Common myeloid progenitor, CD34-positive (primary cell): ENCODE data around the gene SCIN.

Experiments used
- CTCF ChIA-PET: fragments of 350-600 bp; sonication (Branson Sonifier 250); formaldehyde crosslinking; loops from one replicate; lab custom pipeline; 2021; ENCODE audit warnings: antibody characterized with exemption; lab: Charles Lee
- POLR2A ChIA-PET: fragments of 350-600 bp; sonication (Branson Sonifier 250); formaldehyde crosslinking; loops from one replicate; lab custom pipeline; 2021; ENCODE audit warnings: antibody characterized with exemption; lab: Charles Lee
- DNase-seq, 3 donors: peaks; one replicate each; pipeline versions ENCODE4 v3.0.0 to v3.0.0-alpha.2; 2013
- H3K27ac ChIP-seq, 2 experiments: 1 replicate in 1 of 2; 2 replicates in 1 of 2; pipeline ENCODE4 v1.7.0; 2013; ENCODE audit warnings: inconsistent platforms in 2 of 2, low read length in 2 of 2, mild to moderate bottlenecking in 2 of 2, low read depth in 1 of 2, moderate library complexity in 1 of 2; ENCODE audit not compliant: severe bottlenecking in 2 of 2, insufficient read depth in 1 of 2, poor library complexity in 1 of 2
- H3K27me3 ChIP-seq, 5 experiments: replicated peaks in 2 of 5; 1 replicate in 3 of 5; 2 replicates in 2 of 5; pipeline versions ENCODE4 v1.6.1 to v1.7.0; 2013; ENCODE audit warnings: low read length in 4 of 5, mild to moderate bottlenecking in 2 of 5, moderate library complexity in 2 of 5, inconsistent platforms in 1 of 5; ENCODE audit not compliant: insufficient read depth in 5 of 5, control insufficient read depth in 4 of 5
- H3K36me3 ChIP-seq, 4 experiments: 1 replicate in 2 of 4; 2 replicates in 2 of 4; pipeline versions ENCODE4 v1.6.1 to v1.7.0; 2013; ENCODE audit warnings: low read length in 3 of 4, control low read depth in 1 of 4, mild to moderate bottlenecking in 1 of 4; ENCODE audit not compliant: control insufficient read depth in 4 of 4, insufficient read depth in 4 of 4
- H3K4me1 ChIP-seq, 4 experiments: 1 replicate in 3 of 4; 2 replicates in 1 of 4; pipeline versions ENCODE4 v1.6.1 to v1.7.1; 2013; ENCODE audit warnings: low read length in 3 of 4, mild to moderate bottlenecking in 3 of 4, control low read depth in 1 of 4, inconsistent platforms in 1 of 4, moderate library complexity in 1 of 4; ENCODE audit not compliant: control insufficient read depth in 4 of 4, insufficient read depth in 4 of 4; ENCODE audit errors: control extremely low read depth in 1 of 4
- H3K4me3 ChIP-seq, 7 experiments: 1 replicate in 4 of 7; 2 replicates in 3 of 7; pipeline versions ENCODE4 v1.5.1 to v1.7.0; 2013; ENCODE audit warnings: mild to moderate bottlenecking in 7 of 7, low read length in 6 of 7, moderate library complexity in 6 of 7, inconsistent platforms in 2 of 7, low read depth in 2 of 7, control low read depth in 1 of 7; ENCODE audit not compliant: insufficient read depth in 4 of 7, control insufficient read depth in 1 of 7; ENCODE audit errors: extremely low read depth in 1 of 7
- H3K9me3 ChIP-seq, 5 experiments: 1 replicate in 4 of 5; 2 replicates in 1 of 5; pipeline versions ENCODE4 v1.6.1 to v1.7.1; 2013; ENCODE audit warnings: low read length in 4 of 5, mild to moderate bottlenecking in 2 of 5, inconsistent platforms in 1 of 5, low read depth in 1 of 5, moderate library complexity in 1 of 5; ENCODE audit not compliant: control insufficient read depth in 4 of 5, insufficient read depth in 2 of 5; ENCODE audit errors: control extremely low read depth in 1 of 5
- WGBS: methylation state at CpG from one replicate; pipeline ENCODE4 v1.1.5; 2013; ENCODE audit not compliant: insufficient coverage; 5-methylcytosine and 5-hydroxymethylcytosine counted together

The SCIN gene

DNA sequence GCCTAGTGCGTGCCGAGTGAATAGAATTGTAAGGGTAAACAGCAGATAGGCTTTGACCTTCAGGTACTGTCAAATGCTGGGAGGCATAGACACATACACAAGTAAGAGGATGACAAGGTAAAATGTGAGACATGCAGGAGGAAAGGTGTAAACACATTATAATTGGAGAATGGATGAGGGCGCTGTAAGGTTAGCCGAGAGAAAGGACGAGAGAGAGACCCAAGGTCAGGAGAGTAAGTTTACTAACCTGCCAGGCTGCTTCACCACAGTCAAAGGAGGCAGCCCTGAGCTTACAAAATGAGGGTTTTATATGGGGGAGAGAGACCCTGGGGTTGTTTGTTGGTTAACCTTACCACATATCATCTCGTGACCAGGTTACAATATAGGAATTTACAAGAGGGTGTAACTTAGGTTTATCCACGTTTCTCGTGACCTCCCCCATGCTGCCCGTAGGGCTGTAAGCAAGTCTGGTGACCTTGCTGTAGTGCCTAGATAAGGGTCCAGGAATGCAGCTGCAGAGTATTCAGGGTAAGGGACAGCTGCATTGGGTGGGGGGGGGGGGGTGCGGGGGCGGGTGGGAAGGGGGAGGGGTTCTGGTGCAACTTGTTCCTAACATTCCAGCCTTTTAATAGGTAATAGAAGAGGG is 17.9 kb downstream of the SCIN start:
- Histone ChIP-seq H3K9me3 (peaks cover 0 to 3% (median 0%) of the 10 kb centered on the region in 5 experiments), H3K27ac (no peak overlapping the region), H3K36me3 (no peaks in the 10 kb centered on the region), H3K4me3 (no peak overlapping the region), H3K27me3 (no peaks in the 10 kb centered on the region), H3K4me1 (peaks cover 0 to 8% (median 6%) of the 10 kb centered on the region in 4 experiments)
- ChIA-PET POLR2A (no interaction called here), CTCF (no interaction called here)
- 100% methylated on average over 5 of the region's 11 CpGs for WGBS
- no peak for DNase-seq

DNA sequence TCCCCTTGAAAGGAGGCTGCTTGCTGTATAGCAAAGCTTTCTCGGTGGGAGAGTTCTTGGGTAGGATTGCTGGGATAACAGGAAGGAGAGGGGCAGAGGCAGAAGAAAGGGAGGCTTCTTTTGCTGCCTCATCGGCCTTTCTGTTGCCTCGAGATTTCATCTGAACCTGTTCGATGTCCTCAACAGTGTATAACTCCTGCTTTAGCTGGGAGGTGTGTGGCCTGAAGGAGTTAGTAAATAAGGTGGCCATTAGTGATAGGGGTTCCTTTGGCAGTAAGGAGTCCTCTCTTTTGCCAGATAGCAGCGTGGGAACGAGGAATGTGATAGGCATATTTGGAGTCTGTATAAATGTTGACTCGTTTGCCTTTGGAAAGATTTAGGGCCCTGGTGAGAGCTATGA is 20.0 kb downstream of the SCIN start:
- H3K4me1 ChIP-seq: peaks cover 0 to under 1% (median 0%) of the 10 kb centered on the region in 4 experiments
- no peak overlapping the region for H3K27ac ChIP-seq
- no peak for DNase-seq
- H3K9me3 ChIP-seq: peaks cover 0 to 3% (median 2%) of the 10 kb centered on the region in 5 experiments
- ChIA-PET CTCF (interaction anchor here (1.4 kb wide), 1 partner anchor 22 kb away, joined by 3 read pairs; no protein-coding TSS in a partner anchor), POLR2A (interaction anchor here (0.6 kb wide), 1 partner anchor 1316 kb away, joined by 3 read pairs; no protein-coding TSS in a partner anchor)
- WGBS: 93% methylated on average over 6 of the region's 7 CpGs
- no peak overlapping the region for H3K4me3 ChIP-seq
- H3K36me3 ChIP-seq: no peaks in the 10 kb centered on the region
- H3K27me3 ChIP-seq: no peaks in the 10 kb centered on the region

DNA sequence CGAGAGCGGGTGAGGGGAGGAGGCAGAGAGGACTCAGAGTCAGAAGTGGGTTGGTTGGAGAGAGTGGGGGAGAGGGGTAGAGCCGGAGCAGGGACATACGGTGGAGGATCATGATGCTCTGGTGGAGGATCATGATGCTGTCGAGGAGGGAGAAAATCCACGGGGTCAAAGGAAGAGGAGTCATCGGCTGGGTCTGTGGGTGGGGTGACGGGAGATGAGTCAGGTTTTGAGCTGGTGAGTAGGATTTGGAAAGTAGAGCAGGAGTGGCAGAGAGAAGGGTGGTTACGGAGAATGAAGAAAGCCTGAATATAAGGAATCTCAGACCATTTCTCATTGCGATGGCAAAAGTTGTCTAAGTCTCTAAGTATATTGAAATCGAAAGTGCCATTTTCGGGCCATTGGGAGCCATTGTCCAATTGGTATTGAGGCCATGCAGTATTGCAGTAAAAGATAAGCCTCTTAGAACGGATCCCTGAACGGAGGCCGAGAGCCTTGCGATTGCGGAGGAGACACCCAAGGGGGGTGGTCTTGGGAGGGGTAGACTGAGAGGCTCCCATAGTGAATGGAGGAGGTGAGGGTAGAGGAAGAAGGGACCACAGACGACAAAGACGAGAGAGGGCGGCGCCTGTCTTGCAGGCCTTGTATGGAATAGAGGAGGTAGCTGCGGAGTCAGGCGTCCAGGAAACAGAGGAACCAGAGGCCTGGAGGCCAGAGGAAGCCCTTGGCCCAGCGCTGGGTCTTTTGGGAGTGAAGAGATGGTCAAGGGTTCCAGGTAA is 23.8 kb downstream of the SCIN start:
- Histone ChIP-seq H3K9me3 (peaks cover 0 to 3% (median 2%) of the 10 kb centered on the region in 5 experiments), H3K4me3 (no peak overlapping the region), H3K27ac (no peak overlapping the region), H3K27me3 (no peaks in the 10 kb centered on the region), H3K36me3 (no peaks in the 10 kb centered on the region), H3K4me1 (peaks cover 0 to 4% (median 0%) of the 10 kb centered on the region in 4 experiments)
- no peak for DNase-seq
- POLR2A ChIA-PET: no interaction called here
- CTCF ChIA-PET: no interaction called here
- WGBS: over 99% methylated on average over 23 of the region's 24 CpGs

DNA sequence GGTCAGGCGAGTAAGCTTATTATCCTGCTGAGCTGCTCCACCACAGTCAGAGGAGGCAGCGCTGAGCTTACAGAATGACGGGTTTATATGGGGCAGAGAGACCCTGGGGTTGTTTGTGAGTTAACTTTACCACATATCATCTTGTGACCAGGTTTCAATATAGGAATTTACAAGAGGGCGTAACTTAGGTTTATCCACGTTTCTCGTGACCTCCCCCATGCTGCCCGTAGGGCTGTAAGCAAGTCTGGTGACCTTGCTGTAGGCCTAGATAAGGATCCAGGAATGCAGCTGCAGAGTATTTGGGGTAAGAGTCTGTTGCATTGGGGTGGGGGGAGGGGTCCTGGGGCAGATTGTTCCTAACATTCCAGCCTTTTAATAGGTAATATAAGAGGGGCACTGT is 24.6 kb downstream of the SCIN start:
- Histone ChIP-seq H3K4me3 (no peak overlapping the region), H3K36me3 (no peaks in the 10 kb centered on the region), H3K4me1 (peaks cover 0 to 4% (median 0%) of the 10 kb centered on the region in 4 experiments), H3K27me3 (no peaks in the 10 kb centered on the region), H3K9me3 (peaks cover 0 to 3% (median 2%) of the 10 kb centered on the region in 5 experiments), H3K27ac (no peak overlapping the region)
- CTCF ChIA-PET: interaction anchor here (1.4 kb wide), 1 partner anchor 70 kb away, joined by 3 read pairs; no protein-coding TSS in a partner anchor
- 100% methylated on average over 4 of the region's 7 CpGs for WGBS
- POLR2A ChIA-PET: no interaction called here
- no peak for DNase-seq

DNA sequence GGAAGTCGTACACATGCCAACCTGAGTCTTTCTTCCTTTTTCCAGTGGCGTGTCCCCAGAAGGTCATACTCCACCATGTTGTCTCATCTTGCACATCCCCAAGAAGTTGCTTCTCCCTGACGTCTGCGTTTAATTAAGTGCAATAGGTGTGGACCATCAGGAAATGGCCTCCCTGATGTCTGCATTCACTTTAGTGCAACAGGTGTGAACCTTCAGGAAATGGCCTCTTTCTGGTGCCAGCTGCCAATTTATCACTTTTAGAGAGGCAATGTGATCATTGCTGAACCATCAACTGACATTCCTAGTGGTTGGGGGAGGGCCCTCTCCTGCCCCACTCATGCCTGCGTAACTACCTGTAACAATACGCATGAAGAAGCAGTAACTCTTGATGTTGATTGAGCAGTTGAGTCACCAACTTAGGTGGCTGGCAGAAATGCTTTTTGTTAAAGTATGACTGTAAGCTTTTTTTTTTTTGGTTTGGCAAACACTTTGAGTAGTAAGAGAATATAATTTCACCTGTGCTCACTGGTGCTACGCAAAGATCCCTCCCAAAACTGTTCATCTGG is 25.8 kb downstream of the SCIN start:
- ChIA-PET CTCF (interaction anchor here (1.0 to 1.4 kb wide), 2 partner anchors 71 to 100 kb away, joined by 3 read pairs; no protein-coding TSS in a partner anchor), POLR2A (no interaction called here)
- Histone ChIP-seq H3K36me3 (no peaks in the 10 kb centered on the region), H3K27me3 (no peaks in the 10 kb centered on the region), H3K4me1 (peaks cover 0 to 4% (median 0%) of the 10 kb centered on the region in 4 experiments), H3K4me3 (no peak overlapping the region), H3K27ac (no peak overlapping the region), H3K9me3 (peaks cover 0 to 3% (median 2%) of the 10 kb centered on the region in 5 experiments)
- no peak for DNase-seq
- 92% methylated on average over 7 of the region's 7 CpGs for WGBS

- Histone ChIP-seq H3K27ac (no peak overlapping the region), H3K4me1 (peaks cover 0 to 4% (median 0%) of the 10 kb centered on the region in 4 experiments), H3K4me3 (no peak overlapping the region), H3K27me3 (no peaks in the 10 kb centered on the region), H3K36me3 (no peaks in the 10 kb centered on the region), H3K9me3 (peaks cover 0 to 4% (median 0%) of the 10 kb centered on the region in 5 experiments)
- ChIA-PET POLR2A (no interaction called here), CTCF (no interaction called here)
- DNase-seq: no peak
- WGBS: no CpG with 5 or more reads among the region's 1 CpG
Measured at GRCh38 chr7:12601302-12601869, 30.9 kb downstream of the SCIN start.
